Measurements from ENCODE around the gene PAX3.
"Not testable (repeated sequence)": the region's sequence is repeated elsewhere in the genome, so short reads cannot be mapped to it uniquely, and the experiment has no call there.

The PAX3 gene

GRCh38 chr2:222159221-222159620 lies 139.6 kb downstream of the PAX3 start:
- no peak overlapping the region for H3K4me3 ChIP-seq (ENCODE audit: low read depth, low read length)
- no peaks in the 10 kb centered on the region for H3K9me3 ChIP-seq (ENCODE audit: severe bottlenecking)
- no peak overlapping the region for H3K27ac ChIP-seq
- H3K36me3 ChIP-seq: no peaks in the 10 kb centered on the region
- TF ChIP-seq CTCF (IDR thresholded peaks at IDR 0.05; ENCODE audit: low read depth, low read length): no peak
- DNase-seq: no peak
- H3K27me3 ChIP-seq (ENCODE audit: insufficient read depth, low read depth, severe bottlenecking): no peaks in the 10 kb centered on the region

DNA sequence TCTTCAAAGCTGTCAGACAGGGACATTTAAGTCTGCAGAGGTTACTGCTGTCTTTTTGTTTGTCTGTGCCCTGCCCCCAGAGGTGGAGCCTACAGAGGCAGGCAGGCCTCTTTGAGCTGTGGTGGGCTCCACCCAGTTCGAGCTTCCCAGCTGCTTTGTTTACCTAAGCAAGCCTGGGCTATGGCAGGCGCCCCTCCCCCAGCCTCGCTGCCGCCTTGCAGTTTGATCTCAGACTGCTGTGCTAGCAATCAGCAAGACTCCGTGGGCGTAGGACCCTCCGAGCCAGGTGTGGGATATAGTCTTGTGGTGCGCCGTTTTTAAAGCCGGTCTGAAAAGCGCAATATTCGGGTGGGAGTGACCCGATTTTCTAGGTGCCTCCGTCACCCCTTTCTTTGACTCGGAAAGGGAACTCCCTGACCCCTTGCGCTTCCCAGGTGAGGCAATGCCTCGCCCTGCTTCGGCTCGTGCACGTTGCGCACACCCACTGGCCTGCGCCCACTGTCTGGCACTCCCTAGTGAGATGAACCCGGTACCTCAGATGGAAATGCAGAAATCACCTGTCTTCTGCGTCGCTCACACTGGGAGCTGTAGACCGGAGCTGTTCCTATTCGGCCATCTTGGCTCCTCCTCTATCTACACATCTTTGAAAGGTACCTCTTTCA lies 143.7 kb downstream of the PAX3 start:
- H3K9me3 ChIP-seq (ENCODE audit: severe bottlenecking); H3K36me3 ChIP-seq; DNase-seq; H3K4me3 ChIP-seq (ENCODE audit: low read depth, low read length); H3K27ac ChIP-seq; H3K27me3 ChIP-seq (ENCODE audit: insufficient read depth, low read depth, severe bottlenecking): not testable (repeated sequence)

Data from WERI-Rb-1 (cell line).